GM19324 (cell line): ENCODE results near the gene ADAM12.

ENCODE experiments used
- ATAC-seq: cut with Tn5 transposase; IDR thresholded peaks from one replicate; pipeline ENCODE4 v1.9.1; 2021; ENCODE audit warnings: mild to moderate bottlenecking, moderate library complexity; ENCODE audit not compliant: unreplicated experiment, low FRiP score

ADAM12 gene, protein sequence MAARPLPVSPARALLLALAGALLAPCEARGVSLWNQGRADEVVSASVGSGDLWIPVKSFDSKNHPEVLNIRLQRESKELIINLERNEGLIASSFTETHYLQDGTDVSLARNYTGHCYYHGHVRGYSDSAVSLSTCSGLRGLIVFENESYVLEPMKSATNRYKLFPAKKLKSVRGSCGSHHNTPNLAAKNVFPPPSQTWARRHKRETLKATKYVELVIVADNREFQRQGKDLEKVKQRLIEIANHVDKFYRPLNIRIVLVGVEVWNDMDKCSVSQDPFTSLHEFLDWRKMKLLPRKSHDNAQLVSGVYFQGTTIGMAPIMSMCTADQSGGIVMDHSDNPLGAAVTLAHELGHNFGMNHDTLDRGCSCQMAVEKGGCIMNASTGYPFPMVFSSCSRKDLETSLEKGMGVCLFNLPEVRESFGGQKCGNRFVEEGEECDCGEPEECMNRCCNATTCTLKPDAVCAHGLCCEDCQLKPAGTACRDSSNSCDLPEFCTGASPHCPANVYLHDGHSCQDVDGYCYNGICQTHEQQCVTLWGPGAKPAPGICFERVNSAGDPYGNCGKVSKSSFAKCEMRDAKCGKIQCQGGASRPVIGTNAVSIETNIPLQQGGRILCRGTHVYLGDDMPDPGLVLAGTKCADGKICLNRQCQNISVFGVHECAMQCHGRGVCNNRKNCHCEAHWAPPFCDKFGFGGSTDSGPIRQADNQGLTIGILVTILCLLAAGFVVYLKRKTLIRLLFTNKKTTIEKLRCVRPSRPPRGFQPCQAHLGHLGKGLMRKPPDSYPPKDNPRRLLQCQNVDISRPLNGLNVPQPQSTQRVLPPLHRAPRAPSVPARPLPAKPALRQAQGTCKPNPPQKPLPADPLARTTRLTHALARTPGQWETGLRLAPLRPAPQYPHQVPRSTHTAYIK

DNA sequence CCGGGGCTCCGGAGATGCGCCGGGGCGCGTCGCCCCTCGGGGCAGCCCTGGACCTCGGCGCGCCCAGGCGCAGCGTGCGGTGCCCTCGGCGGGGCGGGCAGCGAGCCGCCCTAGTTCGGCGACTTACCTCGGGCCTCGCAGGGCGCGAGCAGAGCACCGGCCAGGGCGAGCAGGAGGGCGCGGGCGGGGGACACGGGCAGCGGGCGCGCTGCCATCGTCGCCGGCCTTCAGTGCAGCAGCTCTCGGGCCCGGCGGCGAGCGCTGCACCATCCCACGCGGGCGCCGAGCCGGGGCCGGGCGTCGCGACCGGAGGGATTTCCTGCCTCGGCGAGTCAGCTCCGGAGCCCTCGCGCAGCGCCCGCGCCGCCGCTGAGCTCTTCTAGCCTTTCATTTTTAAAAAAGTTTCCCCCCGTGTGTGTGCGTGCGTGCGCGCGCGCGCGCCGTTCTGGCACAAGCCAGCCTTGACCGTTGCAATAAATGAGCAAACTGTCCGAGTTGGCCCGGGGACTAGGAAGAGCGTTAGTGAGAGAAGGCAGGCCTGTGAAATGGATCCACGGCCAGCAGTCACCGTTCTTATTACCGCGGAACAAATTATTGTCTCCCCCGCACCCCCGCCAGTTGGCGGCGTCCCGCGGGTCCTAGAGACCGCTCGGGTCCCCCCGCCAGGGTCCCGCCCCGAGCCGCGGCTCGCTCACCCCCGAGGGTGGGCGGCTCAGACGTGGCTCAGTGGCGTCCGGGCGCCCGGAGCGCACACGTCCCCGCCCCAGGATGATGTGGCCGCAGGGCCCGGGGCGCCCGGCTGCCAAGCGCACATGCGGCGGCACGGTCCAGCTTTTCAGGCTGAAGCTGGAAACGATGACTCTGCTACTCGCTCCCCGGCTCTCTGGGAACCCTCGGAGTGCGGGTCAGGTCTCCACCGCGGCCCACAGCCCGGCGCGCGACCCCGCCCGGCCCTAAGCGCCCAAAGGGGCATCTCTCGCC lies at the start of gene ADAM12:
TSS of gene ADAM12 (minus strand) at position 547 of the 981 bp plus-strand sequence. CDS start at position 215, 332 bp downstream.
- ATAC-seq, result no peak

DNA sequence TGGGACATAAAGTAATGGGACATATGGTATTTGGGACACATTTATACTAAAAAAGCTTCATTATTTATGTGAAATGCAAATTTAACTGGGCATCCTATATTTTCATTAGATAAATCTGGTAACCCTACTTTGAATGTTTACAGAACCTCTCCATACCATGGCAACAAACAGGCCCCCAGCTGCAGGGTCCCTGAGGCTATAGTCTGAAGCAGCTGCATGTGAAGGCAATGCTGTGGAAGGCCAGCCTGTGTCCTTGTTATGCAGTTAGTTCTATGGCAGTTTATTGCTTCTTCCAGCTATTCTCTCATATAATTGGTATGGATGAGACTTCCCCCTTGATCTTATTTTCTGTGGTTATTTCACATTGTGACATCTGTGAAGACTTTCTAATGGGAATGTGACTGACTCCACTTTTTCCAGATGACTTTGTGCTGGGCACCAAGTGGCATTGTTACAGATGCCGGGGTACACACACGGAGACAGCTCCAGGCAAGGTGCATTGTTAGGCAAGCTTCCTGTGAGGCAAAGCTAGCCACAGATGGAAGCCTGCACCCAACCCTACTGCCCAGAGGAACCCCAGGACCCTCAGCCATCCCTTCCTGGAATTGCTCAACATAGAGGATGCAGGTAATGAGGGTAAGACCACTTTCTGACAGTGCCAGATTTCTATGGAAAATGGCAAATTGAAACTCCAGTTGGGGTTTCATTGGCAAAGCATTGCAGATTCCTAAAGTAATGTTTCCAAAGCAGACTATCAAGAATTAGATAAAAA lies 49.5 kb upstream of the ADAM12 start:
- ATAC-seq, result no peak

DNA sequence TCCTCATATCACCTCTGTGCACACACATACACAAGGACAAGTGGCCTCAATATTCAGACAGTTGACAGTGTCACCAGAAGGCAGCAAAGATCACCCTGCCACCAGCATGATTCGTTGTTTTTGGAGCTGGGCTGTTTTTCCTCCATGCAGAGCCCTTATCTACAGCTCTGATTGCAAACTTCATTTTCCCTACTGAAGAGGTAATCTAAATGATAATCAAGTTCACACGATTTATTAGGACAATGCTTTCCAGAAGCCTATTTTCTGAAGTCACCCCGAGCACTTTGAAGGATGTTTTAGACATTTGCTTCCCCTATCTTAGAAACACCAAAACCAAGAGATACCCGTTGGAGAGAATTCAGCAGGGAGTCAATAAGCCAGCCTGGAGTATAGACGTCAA lies 46.0 kb upstream of the ADAM12 start:
- no peak for ATAC-seq

DNA sequence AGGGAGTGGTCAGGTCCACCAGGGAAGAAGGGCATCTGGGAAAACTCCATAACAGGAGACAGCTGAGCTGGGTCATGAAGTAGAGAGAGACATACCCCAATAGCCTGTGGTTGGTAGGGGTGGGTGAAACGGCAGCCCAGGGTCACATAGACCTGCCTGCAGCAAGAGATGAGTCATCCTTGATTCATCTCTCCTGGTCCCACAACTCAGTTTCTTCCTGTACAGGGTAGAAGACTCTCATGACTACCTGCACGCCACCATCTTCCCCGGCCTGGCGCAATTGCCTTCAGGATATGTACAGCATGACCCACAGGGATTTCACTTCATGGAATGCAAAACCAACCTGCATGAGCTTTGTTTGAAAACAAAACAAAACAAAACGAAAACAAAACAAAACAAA lies 45.1 kb upstream of the ADAM12 start:
- ATAC-seq, result no peak

DNA sequence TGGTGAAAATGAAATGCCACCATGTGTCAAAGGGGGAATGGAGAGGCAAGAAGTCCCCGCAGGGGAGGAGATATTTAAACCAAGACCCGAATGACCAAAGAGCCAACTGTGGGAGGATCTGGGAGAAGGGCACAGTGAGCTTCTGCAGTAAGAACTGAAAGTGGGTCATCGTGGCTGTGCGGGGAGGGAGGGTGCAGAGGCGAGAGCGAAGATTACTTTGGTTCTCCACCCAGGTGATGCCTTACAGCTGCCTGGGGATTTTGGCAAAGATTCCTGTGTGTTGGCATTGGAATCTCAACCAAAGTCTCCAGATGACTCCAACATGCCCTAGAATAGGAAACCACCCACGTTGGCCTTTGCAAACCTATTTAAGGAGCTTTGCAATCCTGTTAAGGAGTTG lies 44.2 kb upstream of the ADAM12 start:
- no peak for ATAC-seq

DNA sequence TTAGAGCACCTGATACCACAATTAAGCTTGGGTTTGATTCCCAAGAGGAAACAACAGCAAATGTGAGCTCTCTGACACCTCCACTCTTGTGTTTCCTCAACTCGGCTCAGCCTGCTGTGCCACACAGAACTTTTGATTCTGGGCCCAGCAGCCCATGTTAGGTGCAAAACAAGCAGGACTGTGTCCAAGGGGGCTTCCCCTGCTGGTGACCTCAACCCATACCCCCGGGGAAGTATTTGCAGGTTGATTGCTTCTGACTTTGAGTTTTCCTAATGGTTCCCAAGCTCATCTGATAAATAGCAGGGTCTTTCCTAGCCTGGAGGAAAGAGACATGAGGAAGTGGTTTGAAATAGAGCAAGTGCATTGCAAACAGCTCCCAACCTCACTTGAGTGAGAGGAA lies 43.5 kb upstream of the ADAM12 start:
- no peak for ATAC-seq

DNA sequence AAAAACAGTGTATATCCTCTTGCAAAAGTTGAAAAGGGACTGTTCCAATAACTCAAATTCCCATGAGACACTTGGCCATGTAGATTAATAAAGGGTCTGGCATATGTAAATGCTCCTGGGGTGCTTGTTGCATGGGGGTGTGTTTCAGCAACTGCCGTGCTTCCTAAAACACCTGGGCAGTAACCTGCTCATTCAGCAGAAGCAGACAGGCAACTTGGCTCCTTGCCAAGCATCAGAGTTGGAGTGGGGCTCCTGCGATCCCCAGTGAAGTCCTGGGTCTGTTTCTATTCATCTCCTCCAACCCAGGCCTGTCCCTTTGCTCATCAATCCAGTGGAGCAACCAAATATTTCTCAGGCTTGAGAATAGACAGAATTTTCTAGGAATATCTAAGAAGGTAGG lies 42.2 kb upstream of the ADAM12 start:
- no peak for ATAC-seq

DNA sequence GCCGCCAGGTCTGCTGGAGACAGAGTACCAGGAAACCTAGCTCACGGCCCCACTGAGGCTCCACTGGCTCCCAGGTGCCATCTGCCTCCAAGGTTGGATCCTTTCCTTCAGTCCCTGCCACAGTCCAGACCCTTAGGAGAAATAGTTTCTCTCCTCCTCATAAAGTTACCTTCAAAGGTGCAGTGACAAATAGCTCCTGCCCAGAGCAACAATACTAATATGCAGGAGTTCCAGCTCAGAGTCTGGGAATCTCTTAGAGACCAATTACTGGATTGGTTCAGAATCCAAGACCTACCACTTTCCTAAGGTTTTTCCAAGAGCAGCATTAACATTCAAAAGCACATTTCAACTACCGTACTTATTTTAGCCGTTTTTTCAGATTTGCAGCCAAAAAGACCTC lies 41.0 kb upstream of the ADAM12 start:
- no peak for ATAC-seq

DNA sequence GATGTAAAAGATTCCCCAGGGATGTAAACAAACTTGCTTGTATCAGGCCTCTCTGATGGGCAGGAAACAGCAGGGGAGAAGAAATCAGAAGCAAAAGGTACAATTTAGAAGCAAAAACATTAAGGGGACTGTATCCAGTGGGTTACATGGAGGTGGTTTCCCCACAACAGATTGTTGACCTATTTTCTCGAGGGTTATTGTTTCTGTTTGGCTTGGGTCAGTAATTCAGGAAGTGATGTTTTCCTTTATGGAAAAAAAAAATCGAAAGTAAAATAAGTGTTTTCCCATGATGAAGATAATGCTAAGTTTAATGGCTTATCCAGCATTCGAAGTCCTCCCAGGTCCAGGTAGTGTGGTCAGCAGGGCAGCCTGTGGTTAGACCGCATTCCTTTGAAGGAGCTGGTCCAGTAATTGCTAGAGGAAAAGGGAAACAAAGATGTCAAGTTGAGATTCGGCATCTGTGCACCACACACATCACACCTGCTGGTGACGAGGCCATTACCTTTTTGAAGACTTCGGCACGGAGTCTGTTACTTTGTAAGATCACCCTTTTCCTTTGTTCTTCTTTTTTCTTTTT lies 37.3 kb upstream of the ADAM12 start:
- no peak for ATAC-seq

DNA sequence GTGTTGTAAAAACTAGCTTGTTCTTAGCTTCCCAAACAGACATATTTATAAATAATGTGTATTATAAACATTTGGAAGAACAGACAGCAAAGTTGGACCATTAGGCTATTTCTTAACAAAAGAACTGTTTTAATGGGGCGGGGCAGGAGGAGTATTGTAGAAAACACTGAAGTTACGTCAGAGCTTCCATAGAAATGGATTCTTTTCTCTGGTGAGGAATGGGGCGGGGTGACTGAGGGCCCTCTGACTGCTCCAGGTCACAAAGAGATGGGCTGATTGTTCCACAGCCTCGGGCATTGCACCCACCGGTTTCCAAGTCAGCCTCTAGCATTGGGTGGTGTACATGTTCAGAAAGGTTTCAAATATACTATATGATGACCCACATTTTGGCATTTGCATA lies 36.8 kb upstream of the ADAM12 start:
- ATAC-seq, result no peak

DNA sequence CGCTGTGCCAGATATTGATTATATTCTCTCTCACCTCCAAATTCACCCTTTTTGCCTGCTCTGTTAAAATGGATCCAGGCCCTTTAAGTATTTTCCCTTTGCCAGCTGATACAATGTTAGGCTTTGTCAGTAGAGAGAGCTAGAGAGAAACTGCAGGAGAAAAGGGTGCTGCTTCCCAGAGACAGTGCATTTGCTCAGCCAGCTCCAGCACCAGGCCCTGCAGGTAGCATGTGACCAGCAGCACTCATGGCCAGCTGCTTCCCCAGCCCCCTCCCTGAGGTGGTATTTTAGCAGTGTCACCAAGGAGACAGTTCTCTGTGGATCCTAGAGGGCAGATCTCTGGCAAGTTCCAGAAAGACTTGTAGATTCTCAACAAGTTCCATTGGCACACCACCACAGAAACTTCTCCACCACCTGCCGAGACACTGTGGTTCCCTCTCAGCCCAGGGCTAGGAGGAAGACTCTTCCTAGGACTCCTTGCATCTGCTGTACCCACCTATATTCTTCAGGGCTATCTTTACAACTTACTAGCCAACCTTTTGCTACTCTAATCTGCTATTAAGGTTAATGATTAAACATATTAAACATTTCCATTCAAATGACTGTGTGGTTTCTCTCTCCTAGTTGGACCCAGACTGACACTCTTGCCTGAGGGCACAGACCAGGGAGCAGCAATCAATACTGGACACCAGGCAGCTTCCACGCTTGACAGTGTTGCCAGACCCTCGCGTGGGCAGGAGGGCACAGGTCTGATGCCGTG lies 35.6 kb upstream of the ADAM12 start:
- ATAC-seq, result no peak

DNA sequence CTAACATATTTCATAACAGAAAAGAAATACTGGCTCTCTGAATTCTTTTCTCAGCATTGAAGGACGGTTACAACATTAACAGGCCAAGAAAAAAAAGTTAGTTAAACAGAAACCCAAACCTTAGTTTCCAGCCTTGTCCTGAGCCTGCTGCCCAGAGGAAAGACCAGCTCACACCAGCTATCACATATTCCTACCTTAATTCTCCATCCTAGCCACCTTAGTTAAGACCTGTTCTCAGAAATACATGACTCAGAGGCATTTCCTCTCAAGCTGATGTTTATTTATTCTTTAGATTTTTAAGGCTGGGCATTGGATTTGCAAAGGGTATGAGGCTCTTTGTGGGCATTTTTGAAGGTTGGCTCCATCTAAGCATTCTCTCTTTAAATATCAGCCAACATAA lies 34.3 kb upstream of the ADAM12 start:
- no peak for ATAC-seq

DNA sequence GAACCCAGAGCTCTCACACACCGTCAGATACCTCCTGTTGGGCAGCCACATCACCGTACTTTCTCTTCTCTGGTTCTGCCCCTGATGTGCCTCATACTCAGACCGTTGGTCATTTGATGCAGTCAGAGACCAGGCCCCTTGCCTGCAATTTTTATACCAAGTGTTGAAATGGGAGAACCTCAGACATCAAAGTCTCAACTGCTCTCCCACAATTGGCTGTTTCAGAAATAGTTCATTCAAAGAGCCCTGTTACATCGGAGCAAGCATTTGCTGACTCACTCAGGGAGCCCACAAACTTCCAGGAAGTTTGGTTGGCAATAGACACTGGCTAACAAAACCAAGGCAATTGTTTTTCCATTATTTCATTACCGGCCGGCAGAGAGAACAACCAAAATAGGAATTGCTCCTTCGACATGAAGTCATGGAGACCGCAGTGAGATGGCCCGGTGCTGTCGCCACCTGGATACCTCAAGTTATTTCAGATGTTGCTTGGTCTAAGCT lies 33.5 kb upstream of the ADAM12 start:
- ATAC-seq, result no peak

DNA sequence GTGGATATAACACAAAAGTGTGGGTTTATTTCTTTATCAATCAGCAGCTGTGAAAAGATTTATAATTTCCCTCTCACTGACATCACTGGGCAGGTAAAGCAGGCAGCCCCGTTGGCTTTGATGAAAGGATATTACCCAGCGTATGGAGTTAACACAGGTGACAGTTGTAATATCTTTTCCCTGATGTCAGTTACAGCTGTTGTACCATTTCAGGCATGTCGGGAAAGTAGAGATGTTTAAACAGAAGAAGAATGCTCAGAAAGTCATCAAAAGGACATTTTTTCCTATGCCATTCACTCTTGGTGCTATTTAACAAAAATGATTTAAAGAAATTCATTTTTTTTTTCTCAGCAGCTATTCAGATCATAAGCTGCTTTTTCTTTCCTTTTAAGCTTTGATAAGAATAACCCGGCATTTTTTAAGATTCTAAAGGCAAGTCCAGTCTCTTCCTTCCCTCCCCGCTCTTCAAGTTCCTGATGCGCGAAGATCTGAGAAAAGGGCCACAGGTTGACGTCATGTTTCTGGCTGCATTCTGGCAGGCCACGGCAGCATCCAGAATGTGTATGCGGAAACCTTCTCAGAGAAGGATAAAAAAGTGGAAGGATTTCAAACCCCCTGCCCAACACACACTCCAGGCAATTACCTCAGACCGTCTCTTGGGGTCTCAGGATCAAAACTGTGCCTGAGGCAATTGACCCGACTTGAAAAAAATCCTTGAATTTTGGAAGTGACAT lies 32.5 kb upstream of the ADAM12 start:
- no peak for ATAC-seq

DNA sequence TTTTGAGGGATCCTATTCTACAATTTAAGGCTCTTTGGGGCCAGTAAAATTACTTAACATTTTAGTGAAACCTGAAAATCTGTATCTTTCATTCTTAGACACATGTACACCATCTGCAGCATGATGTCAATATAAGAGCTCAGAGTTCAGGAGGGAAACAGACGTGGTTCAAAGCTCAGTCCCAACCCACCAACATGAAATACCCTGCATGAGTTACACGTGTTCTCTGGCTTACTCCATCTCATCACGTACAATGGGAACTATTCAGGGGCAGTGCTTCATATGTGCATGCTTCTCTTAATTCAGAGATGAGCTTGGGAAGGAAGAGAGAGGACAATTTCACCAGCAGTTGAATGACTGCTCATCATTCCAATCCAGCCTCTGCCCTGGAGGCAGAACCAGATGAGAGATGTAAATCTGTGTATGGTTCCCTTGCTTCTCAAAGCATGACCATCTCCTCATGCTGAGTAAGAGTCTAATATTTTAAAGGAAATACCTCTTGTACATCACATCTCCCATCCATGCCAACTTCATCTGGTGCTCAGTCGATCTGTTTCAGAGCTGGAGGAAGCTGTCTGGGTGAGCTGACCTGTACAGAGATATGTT lies 29.0 kb upstream of the ADAM12 start:
- ATAC-seq, result no peak

DNA sequence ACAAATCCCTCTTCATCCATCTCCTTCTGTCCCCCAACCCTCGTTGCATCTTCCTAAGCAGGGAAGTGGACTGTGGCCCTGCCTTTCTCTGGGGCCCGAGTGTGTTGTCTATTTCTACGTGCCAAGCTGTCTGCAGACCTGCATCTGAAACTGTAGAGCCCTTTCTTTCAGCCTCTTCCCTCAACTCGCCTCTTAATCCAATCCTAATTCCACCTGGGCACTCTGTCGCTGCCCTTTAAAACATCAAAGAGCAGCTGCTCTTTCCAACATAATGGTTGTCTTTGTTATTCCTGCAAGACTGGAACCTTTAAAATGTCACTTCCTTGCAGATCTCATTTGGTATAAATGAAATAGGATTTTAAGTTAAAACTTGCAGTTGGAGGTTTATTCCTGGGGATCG lies 21.5 kb upstream of the ADAM12 start:
- no peak for ATAC-seq

DNA sequence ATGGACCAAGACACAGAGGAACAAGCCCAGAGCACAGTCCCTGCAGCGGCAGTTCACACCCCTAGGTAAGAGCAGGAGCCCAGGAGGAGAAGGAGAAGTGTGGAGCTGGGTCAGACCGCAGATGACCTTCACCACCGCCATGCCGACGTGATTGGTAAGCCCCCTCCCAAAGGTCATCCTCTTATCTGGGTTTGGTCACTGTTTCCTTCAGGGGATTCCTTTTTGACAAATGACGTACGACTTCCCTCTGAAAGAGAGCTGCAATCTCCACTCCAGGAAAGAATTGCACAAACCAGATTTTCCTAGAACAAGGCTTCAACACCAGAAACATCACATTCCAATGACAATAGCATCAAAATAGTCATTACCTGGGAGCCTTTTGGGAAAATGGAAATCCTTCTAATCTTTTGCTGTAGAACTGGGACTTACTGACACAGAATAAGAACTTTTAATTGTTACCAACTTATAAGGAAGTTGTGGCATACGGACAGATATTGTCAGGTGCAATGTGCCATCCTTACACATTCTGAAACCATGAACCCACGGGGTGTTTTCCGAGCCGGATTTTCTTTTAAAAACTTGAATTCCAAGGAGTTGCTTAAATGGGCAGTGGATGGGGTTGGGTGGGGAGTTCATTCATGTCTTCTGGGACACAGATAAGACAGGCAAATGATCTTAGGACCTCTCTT lies 20.8 kb upstream of the ADAM12 start:
- no peak for ATAC-seq
